Embryonic facial prominence (tissue), 1 donor: ENCODE data around the gene TBX3.
"Not testable (repeated sequence)": the region's sequence is repeated elsewhere in the genome, so short reads cannot be mapped to it uniquely, and the experiment has no call there.

ENCODE experiments used
- DNase-seq: peaks from one replicate; pipeline ENCODE4 v3.0.0-alpha.2; 2016; ENCODE audit errors: extremely low spot score

The TBX3 gene

GRCh38 chr12:114684098-114684869 is at the start of gene TBX3:
Gene TBX3 (minus strand): TSS chr12:114684175. CDS start chr12:114683200, 975 bp downstream.
- DNase-seq, result peak; percentile 93

DNA sequence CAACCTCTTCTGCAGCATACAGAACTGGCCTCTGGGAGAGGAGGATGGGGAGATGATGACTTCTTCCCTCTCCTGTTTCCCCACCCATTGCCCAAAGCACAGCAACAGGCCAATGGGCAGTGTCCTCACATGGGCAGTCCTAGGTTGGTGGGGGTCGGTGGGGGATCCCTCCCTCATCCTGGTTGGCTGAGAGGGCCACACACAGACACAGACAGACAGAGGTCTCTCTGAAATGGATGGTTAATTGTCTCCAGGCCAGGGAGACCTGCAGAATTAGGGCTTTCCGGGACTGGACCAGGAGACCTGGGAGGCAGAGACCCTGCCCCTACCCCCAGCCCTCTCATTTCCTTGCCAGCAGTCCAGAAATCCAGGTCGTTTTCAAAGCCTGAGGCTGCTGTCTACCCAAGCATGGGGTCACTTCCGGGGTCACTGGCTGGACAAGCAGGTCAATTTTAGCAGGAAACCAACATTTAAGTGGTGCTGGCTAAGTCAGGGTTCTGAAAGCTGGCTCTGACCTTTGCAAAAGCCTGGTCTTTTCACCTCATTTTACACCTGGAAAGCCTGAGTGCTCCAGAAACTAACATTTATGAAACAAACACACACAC is 48.6 kb upstream of the TBX3 start:
- DNase-seq, result no peak

GRCh38 chr12:114729731-114730130 is 45.8 kb upstream of the TBX3 start:
- DNase-seq, result no peak

DNA sequence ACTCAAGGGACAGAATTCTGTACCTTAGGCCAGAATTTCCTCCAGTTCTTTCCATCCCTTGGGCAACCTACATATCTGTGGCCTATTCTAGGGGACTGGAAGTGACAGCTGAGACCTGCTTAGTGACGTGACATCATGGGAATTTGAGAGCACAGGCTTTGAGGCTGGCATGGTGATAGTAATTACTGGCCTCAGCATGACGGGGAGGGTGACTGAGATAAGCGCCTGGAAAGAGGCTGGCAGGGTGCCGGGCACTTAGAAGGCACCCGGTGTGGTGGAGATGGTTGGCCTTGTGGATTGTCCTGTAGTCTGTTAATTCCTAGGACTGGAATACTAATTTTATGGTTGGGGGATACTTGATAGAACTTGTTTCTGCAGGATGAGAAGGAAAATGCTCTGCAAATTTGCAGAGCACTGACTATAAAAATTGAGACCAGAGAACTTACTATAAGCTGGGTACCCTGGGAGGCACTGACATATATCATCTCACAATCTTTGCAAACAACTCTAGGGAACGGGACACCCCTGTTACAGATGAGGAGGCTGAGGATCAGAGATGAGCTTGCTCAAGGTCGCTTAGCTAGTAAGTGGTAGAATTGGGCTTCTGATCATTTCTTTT is 42.2 kb upstream of the TBX3 start:
- DNase-seq, result no peak

- DNase-seq, result not testable (repeated sequence)
These were observed 38.2 kb upstream of the TBX3 start for GRCh38 chr12:114722176-114722575.

DNA sequence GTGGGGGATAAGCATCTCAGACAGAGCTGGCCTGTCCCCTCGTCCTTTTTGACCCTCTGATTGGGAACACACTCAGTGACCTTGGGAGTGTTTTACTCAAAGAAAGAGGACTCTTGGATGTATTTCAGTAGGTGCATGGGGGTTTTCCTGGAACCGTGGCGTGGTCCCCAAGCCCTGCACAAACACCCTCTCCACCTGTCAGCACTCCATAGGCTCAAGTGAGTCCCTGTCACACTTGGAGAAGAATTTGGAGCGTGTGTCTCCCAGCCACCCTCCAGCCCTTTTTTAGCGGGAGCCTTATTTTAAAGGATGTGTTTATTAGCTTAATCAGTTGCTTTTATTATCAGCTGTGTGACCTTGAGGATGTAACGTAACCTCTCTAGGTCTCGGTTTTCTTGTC is 37.3 kb upstream of the TBX3 start:
- DNase-seq, result no peak

GRCh38 chr12:114713466-114714215 is 29.7 kb upstream of the TBX3 start:
- no peak for DNase-seq

DNA sequence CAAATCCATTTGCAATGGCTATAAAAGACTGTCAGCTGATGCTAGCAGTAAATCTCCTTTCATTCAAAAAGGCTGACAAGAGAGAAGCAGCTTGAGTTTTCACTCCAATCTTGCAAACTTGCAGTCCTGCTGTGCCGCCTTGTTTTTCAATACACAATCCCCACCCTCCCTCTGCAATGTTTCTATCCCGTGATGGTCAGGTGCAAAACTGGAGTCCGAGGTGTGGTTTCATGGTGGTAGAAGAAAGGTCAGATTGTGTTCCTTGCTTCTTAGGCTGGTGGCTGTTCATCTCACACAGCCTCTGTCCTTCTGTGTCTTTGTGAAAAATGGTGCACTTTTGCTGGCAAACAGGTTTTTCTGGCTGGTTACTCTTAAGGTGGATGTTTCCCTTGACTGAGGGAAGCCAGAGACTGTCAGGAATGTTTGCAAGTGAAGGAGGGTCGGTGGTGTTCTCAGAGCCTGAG is 27.7 kb upstream of the TBX3 start:
- no peak for DNase-seq

DNA sequence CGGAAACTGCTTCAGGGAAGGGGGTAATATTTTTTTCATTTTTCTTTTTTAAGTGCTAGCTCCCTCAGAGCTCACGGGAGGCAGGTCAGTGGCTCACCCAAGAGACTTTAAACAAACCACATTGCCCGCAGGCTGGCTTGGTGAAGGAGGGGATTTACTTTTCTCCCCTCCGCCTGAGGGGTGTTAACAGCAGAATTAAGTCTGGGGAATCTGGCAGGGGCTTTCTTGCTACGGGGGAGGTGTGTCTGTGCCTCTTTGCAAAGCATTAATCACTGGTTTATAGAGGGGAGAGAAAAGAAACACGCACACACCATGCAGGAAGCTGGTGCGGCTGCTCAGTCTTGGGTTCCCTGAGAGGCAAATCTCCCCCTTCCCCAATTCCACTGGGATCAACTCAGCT is 26.2 kb upstream of the TBX3 start:
- DNase-seq, result no peak

- no peak for DNase-seq
These were observed 25.1 kb upstream of the TBX3 start for GRCh38 chr12:114709112-114709511.

DNA sequence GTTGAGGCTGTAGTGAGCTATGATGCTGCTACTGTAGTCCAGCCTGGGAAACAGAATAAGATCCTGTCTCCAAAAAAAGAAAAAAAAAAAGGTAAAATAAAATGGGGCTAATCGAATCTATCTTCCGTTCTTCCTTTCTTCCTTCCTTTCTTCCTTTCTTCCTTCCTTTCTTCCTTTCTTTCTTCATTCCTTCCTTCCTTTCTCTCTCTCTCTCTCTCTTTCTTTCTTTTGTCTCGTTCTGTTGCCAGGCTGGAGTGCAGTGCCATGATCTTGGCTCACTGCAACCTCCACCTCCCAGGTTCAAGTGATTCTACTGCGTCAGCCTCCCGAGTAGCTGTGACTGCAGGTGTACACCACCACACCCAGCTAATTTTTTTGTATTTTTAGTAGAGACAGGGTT is 24.6 kb upstream of the TBX3 start:
- DNase-seq, result not testable (repeated sequence)

DNA sequence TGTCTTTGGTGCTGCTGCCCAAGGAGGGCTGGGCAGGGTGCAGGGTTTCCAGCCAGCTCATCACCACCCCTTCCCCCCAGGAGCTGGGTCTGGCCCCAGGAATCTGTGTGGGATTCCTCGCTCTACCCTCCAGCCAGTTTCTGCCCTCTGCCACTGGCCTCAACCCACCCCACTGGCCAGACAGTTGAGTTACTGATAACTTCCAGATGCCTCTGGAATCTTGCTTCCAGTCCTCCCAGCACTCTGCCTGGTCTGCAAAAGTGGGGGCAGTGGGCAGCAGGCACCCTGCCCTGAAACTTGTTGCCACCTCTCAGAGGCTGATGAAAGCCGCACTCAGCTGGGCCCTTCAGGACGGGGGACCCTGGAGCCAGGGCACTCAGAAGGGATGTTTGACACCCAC is 20.1 kb upstream of the TBX3 start:
- DNase-seq, result no peak

GRCh38 chr12:114703060-114703493 is 19.1 kb upstream of the TBX3 start:
- peak; percentile 5 for DNase-seq

DNA sequence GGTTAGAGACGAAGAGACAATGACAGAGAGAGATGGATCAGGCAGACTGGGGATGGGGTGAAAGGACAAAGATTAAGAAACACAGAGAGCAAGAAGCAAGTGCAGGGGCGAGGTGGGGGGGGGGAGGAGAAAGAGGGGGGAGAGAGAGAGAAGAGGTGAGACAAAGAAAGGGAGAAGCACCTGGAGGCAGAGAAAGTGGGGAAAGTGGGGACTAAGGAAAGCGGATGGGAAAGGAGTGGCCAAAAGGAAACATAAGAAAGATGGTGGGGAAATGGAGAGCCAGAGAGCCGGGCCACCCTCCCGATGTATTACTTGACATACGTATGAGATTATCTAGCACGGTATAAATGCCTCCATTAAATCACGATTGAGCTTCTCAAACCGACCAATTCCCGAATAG is 18.5 kb upstream of the TBX3 start:
- peak; percentile 9 for DNase-seq

DNA sequence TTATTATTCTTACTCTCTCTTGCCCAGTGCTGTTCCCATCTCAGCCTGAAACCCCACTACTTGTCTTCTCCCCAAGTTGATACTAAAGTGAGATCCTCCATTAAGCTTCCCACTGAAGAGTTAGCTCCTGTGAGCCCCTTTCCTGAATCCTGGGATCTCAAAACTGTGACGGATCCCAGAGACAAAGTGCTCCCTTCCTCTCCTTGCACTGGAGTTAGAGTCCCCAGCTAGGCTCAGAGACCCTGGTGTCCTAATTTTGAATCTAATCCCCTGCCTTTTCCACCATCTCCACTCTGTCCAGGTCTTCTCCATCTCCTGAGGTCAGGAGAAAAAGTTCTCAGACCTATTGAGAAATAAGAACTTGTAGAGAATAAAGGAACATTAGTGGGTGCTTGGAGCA is 17.6 kb upstream of the TBX3 start:
- peak; percentile 5 for DNase-seq

GRCh38 chr12:114701104-114701414 is 17.1 kb upstream of the TBX3 start:
- DNase-seq, result no peak

DNA sequence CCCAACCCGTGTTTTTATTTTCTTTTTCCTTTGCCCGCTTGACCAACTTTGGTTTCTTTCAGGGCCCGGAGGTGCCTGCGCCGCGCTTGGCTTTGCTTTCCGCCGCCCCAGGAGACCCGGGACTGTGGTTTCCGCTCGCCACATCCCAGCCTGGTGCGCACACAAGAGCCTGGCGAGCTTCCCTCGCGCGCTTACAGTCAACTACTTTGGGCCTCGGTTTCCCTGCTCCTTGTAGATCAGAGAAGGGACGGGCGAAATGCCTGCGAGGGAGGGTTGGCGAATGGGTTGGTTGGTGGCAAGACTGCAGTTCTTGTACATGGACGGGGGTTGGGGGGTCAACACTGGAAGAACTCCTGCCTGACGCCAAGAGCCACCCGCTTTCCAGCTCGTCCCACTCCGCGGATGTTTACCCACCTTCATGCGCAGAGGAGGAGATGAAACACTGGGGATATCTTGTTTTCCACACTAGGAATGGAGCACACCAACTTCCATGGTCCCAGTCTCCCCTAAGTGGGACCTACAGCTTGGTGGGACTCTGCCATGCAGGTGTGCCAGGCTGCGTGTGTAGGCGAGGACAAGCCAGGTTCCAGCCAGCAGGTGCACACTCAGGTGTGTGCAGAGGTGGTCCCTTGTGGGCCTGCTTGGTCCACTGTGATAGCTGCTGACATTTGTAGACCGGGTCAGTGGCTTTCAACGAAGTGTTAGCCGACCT is 16.6 kb upstream of the TBX3 start:
- DNase-seq, result no peak

DNA sequence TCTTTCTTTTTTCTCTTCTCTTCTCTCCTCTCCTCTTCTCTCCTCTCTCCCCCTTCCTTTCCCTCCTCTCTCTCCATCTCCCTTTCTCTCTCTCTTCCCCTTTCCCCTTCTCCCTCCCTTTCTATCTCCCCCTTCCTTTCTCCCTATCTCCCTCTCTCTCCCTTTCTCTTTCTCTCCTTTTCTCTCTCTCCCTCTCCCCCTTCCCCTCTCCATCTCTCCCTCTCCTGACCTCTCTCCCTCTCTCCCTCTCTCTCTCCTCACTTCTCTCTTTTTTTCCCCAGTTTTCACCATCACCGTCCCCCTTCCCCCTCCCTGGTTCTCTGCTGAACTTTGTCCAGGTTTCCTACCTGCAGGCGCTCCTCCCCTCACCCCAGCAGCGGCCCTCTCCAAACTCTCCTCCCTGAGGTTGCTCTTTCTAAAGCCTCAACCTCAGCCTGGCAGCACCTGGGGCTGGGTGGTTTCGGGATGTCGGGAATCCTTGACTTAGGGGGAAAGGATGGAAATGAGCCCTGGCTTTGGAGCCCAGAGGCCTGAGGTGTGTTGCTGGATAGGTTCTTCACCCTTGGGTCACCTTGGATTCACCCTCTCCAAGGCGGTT is 14.7 kb upstream of the TBX3 start:
- DNase-seq, result no peak

- DNase-seq, result peak; percentile 12
These were observed 14.0 kb upstream of the TBX3 start for GRCh38 chr12:114697741-114698565.

DNA sequence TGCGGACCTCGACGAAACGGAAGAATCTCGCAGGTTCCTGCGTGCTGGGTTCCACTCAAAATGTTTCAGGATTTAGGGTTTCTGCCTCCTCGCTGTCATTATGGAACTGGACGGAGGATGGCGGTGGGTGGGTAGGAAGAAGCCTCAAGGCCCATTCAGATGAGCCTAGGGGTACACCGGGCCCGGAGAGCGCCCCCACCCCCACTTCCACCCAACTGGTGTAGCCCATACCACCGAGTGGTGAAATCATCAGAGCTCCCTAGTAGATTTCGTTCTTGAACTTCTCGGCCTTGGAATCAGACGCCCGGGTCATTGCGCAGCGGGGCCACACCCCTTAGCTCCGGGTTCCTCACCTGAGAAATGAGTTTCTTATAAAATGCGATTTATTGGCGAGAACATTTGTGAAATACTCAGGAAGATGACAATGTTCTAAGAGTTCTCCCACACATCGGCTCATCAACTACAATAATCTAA is 13.3 kb upstream of the TBX3 start:
- DNase-seq, result no peak
